Psoas muscle (tissue), 8 donors: Measurements from ENCODE around the gene DHRS11. TPM values are rescaled to one million over a fixed set of nuclear protein-coding genes. Genes with fewer than 3 reads are reported as not detected.

Source experiments
- ATAC-seq, 4 donors: fragments of 200-7000 bp; cut with Tn5 transposase; one replicate each; pipeline ENCODE4 v1.9.1; 2020; ENCODE audit warnings: moderate library complexity in 3 of 4, mild to moderate bottlenecking in 2 of 4
- DNase-seq, 2 donors: peaks; one replicate each; pipeline ENCODE4 v3.0.0-alpha.2; 2020
- H3K27ac ChIP-seq: fragments of 200-600 bp; one replicate; pipeline ENCODE4 v1.8.0; 2022
- H3K27me3 ChIP-seq, 3 donors: fragments of 200-600 bp in 1 of 3; one replicate each; pipeline versions ENCODE4 v1.6.1 to v1.8.0; 2013 to 2022; ENCODE audit warnings: low read length in 2 of 3, mild to moderate bottlenecking in 2 of 3, moderate library complexity in 1 of 3; ENCODE audit not compliant: insufficient read depth in 3 of 3
- H3K36me3 ChIP-seq, 2 donors: fragments of 200-600 bp in 1 of 2; one replicate each; pipeline versions ENCODE4 v1.6.1 to v1.8.0; 2013 to 2022; ENCODE audit warnings: low read depth in 1 of 2, mild to moderate bottlenecking in 1 of 2, moderate library complexity in 1 of 2; ENCODE audit not compliant: insufficient read depth in 1 of 2
- H3K4me1 ChIP-seq: fragments of 200-600 bp; one replicate; pipeline ENCODE4 v1.8.0; 2022
- H3K4me3 ChIP-seq: fragments of 200-600 bp; one replicate; pipeline ENCODE4 v1.8.0; 2022; ENCODE audit warnings: mild to moderate bottlenecking
- H3K9me3 ChIP-seq: fragments of 200-600 bp; one replicate; pipeline ENCODE4 v1.8.0; 2022
- CTCF ChIP-seq: fragments of 200-600 bp; IDR thresholded peaks from one replicate; pipeline ENCODE4 v1.8.0; 2022; ENCODE audit warnings: antibody characterized with exemption
- WGBS, 3 donors: extraction: QIAGEN DNeasy Blood & Tissue Kit; methylation state at CpG; one replicate each; pipeline versions ENCODE4 v1.1.6 to v1.1.7; 2013; 5-methylcytosine and 5-hydroxymethylcytosine counted together
- intact Hi-C, 2 donors: fragments of 100-400 bp; cut with DNase I; formaldehyde crosslinking; loops; one replicate each; pipeline versions ENCODE4 v1.11.0 to v1.14.2; 2022
- polyA plus RNA-seq, 3 donors: library from polyadenylated mRNA; stranded (reverse); fragments of 200-250 nt; gene quantifications; one replicate each; pipeline ENCODE4 v1.2.3, GENCODE V29; 2013
- total RNA-seq, 4 donors: library from RNA; stranded (reverse); fragmentation: NEBNext Ultra II Directional in 2 of 4; extraction: Animal tissue kit (Norgen Biotek cat#: 25700) in 2 of 4; gene quantifications; one replicate each; pipeline versions ENCODE4 v1.2.1 to v1.2.4, GENCODE V29; 2021 to 2023
- donor health status: healthy with polysubstance abuse.
- donor health status: DM: no; HTN: no; CAD: no; lungs with moderate emphysema.
- donor health status: Bipolar disorder and iron deficiency.
- donor health status: healthy.
- donor health status: DM: yes; HTN: yes; CAD: no.
- donor health status: DM: no; HTN: no; CAD: no.
- donor health status: DM: no; HTN: no; CAD: no.
- donor health status: DM: yes; HTN: yes; CAD: no.

The DHRS11 gene
- total and polyA plus RNA-seq, 7 donors: 9.4 to 20.5 (median 14.5) TPM

GRCh38 chr17:36610474-36610873, 18.8 kb downstream of the DHRS11 start:
- Histone ChIP-seq H3K9me3 (no peaks in the 10 kb centered on the region), H3K27ac (no peak overlapping the region), H3K4me3 (no peak overlapping the region), H3K36me3 (no peaks in the 10 kb centered on the region), H3K27me3 (no peaks in the 10 kb centered on the region), H3K4me1 (peaks cover 4% of the 10 kb centered on the region)
- ATAC-seq: no peak
- TF ChIP-seq CTCF: no peak
- intact Hi-C loops: loop anchor here in 1 of 2 donors (5.0 kb wide), 1 partner anchor 97 kb away; no protein-coding TSS in a partner anchor
- peak in 1 of 2 donors; percentile 7 for DNase-seq
- 62 to 64% (median 62%) methylated on average over 6 of the region's 6 CpGs for WGBS, 3 donors

GRCh38 chr17:36611345-36612072, 19.8 kb downstream of the DHRS11 start:
- Histone ChIP-seq H3K36me3 (no peaks in the 10 kb centered on the region), H3K9me3 (no peaks in the 10 kb centered on the region), H3K4me3 (no peak overlapping the region), H3K4me1 (peaks cover 4% of the 10 kb centered on the region), H3K27me3 (no peaks in the 10 kb centered on the region), H3K27ac (no peak overlapping the region)
- 68 to 80% (median 73%) methylated on average over 9 of the region's 9 CpGs for WGBS, 3 donors
- ATAC-seq (peak in 1 of 4 donors; percentile 33), DNase-seq (no peak)
- intact Hi-C loops: loop anchor here in 1 of 2 donors (5.0 kb wide), 1 partner anchor 96 kb away; no protein-coding TSS in a partner anchor
- TF ChIP-seq CTCF: no peak

- DNase-seq (no peak), ATAC-seq (no peak)
- Histone ChIP-seq H3K27ac (no peak overlapping the region), H3K27me3 (no peaks in the 10 kb centered on the region), H3K4me3 (no peak overlapping the region), H3K4me1 (peaks cover 4% of the 10 kb centered on the region), H3K36me3 (no peaks in the 10 kb centered on the region), H3K9me3 (no peaks in the 10 kb centered on the region)
- WGBS, 3 donors: 78 to 93% (median 78%) methylated on average over 3 of the region's 3 CpGs
- no peak for TF ChIP-seq CTCF
- intact Hi-C loops: loop anchor here in 1 of 2 donors (5.0 kb wide), 1 partner anchor 95 kb away; no protein-coding TSS in a partner anchor
Measured at GRCh38 chr17:36612323-36612722, 20.6 kb downstream of the DHRS11 start.

GRCh38 chr17:36613155-36613554, 21.5 kb downstream of the DHRS11 start:
- H3K27me3 ChIP-seq: no peaks in the 10 kb centered on the region
- H3K4me1 ChIP-seq: peaks cover 4% of the 10 kb centered on the region
- DNase-seq (no peak), ATAC-seq (no peak)
- intact Hi-C loops: loop anchor here in 1 of 2 donors (5.0 kb wide), 1 partner anchor 94 kb away; no protein-coding TSS in a partner anchor
- H3K36me3 ChIP-seq: no peaks in the 10 kb centered on the region
- WGBS, 3 donors: 63 to 74% (median 73%) methylated on average over 4 of the region's 4 CpGs
- H3K27ac ChIP-seq: no peak overlapping the region
- no peaks in the 10 kb centered on the region for H3K9me3 ChIP-seq
- no peak for TF ChIP-seq CTCF
- no peak overlapping the region for H3K4me3 ChIP-seq
